HepG2 (cell line): ENCODE results near the gene TSNAXIP1. TPM values are rescaled to one million over a fixed set of nuclear protein-coding genes. Genes with fewer than 3 reads are reported as not detected.
A peak's percentile ranks its signal among the peaks of the same experiment; 100 is the strongest.

Source experiments
- EED ChIP-seq: sonication (generic); formaldehyde crosslinking; IDR thresholded peaks from 2 replicates; pipeline ENCODE4 v1.5.0; 2020; ENCODE audit warnings: mild to moderate bottlenecking, missing genetic modification reagents
- GABPA ChIP-seq, 2 experiments: IDR thresholded peaks; 2 replicates each; pipeline ENCODE4 v1.6.1; 2011 to 2016; ENCODE audit warnings: low read depth in 2 of 2, low read length in 1 of 2, missing biosample characterization in 1 of 2, missing genetic modification characterization in 1 of 2
- HDAC2 ChIP-seq: sonication (generic); formaldehyde crosslinking; IDR thresholded peaks from 2 replicates; pipeline ENCODE4 v1.4.0; 2020; ENCODE audit warnings: missing genetic modification reagents
- KDM6A ChIP-seq: IDR thresholded peaks from 2 replicates; pipeline ENCODE4 v1.6.1; 2016; ENCODE audit warnings: low read depth
- POLR2AphosphoS2 ChIP-seq: IDR thresholded peaks from 2 replicates; pipeline ENCODE4 v1.6.1; 2011; ENCODE audit warnings: low read depth, low read length, improper control_type of control experiment
- RCOR2 ChIP-seq: IDR thresholded peaks from 2 replicates; pipeline ENCODE4 v1.6.1; 2016; ENCODE audit warnings: missing biosample characterization, missing genetic modification reagents
- SNAI1 ChIP-seq: sonication (generic); formaldehyde crosslinking; IDR thresholded peaks from 2 replicates; pipeline ENCODE4 v1.5.0; 2020; ENCODE audit warnings: mild to moderate bottlenecking, missing genetic modification reagents, borderline replicate concordance
- ZBTB3 ChIP-seq: sonication (generic); formaldehyde crosslinking; IDR thresholded peaks from 2 replicates; pipeline ENCODE4 v1.4.0; 2020; ENCODE audit warnings: low read depth, mild to moderate bottlenecking, moderate library complexity, missing genetic modification reagents, borderline replicate concordance
- ZIK1 ChIP-seq: sonication (generic); formaldehyde crosslinking; IDR thresholded peaks from 2 replicates; pipeline ENCODE4 v1.5.0; 2020; ENCODE audit warnings: mild to moderate bottlenecking, low read depth, missing genetic modification reagents, borderline replicate concordance
- ZKSCAN1 ChIP-seq: fragments of 150-350 bp; IDR thresholded peaks from 2 replicates; pipeline ENCODE4 v1.6.1; 2014; ENCODE audit warnings: low read length
- ZNF335 ChIP-seq: sonication (generic); formaldehyde crosslinking; IDR thresholded peaks from 2 replicates; pipeline ENCODE4 v1.4.0; 2020; ENCODE audit warnings: missing genetic modification reagents
- ZNF382 ChIP-seq: sonication (generic); formaldehyde crosslinking; IDR thresholded peaks from 2 replicates; pipeline ENCODE4 v1.5.0; 2020; ENCODE audit warnings: missing genetic modification reagents, mild to moderate bottlenecking, borderline replicate concordance
- ZNF552 ChIP-seq: sonication (generic); formaldehyde crosslinking; IDR thresholded peaks from 2 replicates; pipeline ENCODE4 v1.9.0; 2022; ENCODE audit warnings: missing genetic modification reagents, mild to moderate bottlenecking, borderline replicate concordance
- ZSCAN30 ChIP-seq: sonication (generic); formaldehyde crosslinking; IDR thresholded peaks from 2 replicates; pipeline ENCODE4 v1.5.0; 2020; ENCODE audit warnings: mild to moderate bottlenecking, missing genetic modification reagents
- polyA plus RNA-seq, 8 experiments: library from polyadenylated mRNA; depleted of rRNA in 3 of 8; stranded (reverse) in 7 of 8; unstranded in 1 of 8; fragments of >200 nt; fragmentation: Illumina TruSeq in 4 of 8; extraction: Trizol in 4 of 8; gene quantifications; 2 replicates each; pipeline versions ENCODE4 v1.2.1 to v1.2.3, GENCODE V29; 2011 to 2016; ENCODE audit warnings: low read depth in 4 of 8, missing spikeins in 1 of 8, mixed read lengths in 1 of 8; ENCODE audit not compliant: insufficient read depth in 1 of 8
- total RNA-seq, 5 experiments: library from RNA; depleted of rRNA; stranded (reverse); fragments of >200 nt; fragmentation: Illumina TruSeq; extraction: Trizol; gene quantifications; 2 replicates each; pipeline ENCODE4 v1.2.3, GENCODE V29; 2016; ENCODE audit warnings: low read depth in 1 of 5
- TF ChIP-seq, protein P1 (sequence below): sonication (generic); formaldehyde crosslinking; IDR thresholded peaks from 2 replicates; pipeline ENCODE4 v1.8.0; 2022; ENCODE audit warnings: missing genetic modification reagents, mild to moderate bottlenecking, borderline replicate concordance
- TF ChIP-seq, protein P2 (sequence below): sonication (generic); formaldehyde crosslinking; IDR thresholded peaks from 2 replicates; pipeline ENCODE4 v1.8.0; 2022; ENCODE audit warnings: missing genetic modification reagents, low read depth, mild to moderate bottlenecking, borderline replicate concordance
- TF ChIP-seq, protein P3 (sequence below): sonication (generic); formaldehyde crosslinking; IDR thresholded peaks from 2 replicates; pipeline ENCODE4 v1.4.0; 2020; ENCODE audit warnings: missing genetic modification reagents, borderline replicate concordance
- TF ChIP-seq, protein P4 (sequence below): sonication (generic); formaldehyde crosslinking; IDR thresholded peaks from 2 replicates; pipeline ENCODE4 v1.4.0; 2020; ENCODE audit warnings: missing genetic modification reagents
- TF ChIP-seq, protein P5 (sequence below): fragments of 450-650 bp; IDR thresholded peaks from 2 replicates; pipeline ENCODE4 v1.6.1; 2016

TSNAXIP1 gene
- total and polyA plus RNA-seq, 2 of the 13 experiments (the other 11 are each of a cell fraction or from before 2014, with no cell fraction given): 0.37 to 0.86 TPM

DNA sequence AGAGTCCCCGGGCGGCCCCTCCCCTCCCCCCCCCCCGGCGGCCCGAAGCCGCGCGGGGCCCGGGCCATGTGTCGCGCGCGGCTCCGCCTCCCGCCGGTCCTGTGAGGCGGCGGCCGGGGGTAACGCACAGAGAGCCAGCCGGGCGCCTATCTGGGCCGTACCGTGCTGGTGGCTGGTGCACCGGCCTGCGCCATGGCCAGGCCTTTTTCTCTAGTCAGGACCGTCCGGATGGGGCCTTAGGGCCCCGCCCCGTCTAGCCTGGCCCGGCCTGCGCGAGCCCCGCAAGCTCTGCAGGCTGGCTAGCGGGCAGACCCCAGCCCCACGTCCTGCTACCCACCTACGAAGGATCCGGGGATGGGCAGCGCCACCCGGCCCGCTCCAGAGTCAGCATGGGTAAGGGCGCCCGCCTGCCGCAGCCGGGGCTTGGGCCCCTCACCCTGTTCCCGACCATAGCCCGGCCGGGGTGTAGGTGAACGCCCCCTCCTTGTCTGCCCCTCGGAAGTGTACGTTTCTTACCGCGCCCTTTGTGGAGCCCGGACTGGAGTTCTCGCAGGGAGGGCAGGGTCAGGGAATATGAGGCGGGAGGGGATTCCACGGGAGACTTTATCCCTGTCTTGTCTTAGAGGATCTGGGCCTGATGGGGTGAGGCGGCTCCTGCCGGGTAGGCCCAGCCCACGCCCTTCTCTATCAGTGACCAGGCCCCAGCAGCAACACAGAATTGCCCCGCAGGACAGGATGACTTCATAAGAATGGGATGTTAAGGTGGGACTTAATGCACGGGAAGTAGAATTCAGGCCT lies 40.6 kb downstream of the TSNAXIP1 start, which contains the start of gene CENPT (continued):
- TF ChIP-seq, protein P1, sequence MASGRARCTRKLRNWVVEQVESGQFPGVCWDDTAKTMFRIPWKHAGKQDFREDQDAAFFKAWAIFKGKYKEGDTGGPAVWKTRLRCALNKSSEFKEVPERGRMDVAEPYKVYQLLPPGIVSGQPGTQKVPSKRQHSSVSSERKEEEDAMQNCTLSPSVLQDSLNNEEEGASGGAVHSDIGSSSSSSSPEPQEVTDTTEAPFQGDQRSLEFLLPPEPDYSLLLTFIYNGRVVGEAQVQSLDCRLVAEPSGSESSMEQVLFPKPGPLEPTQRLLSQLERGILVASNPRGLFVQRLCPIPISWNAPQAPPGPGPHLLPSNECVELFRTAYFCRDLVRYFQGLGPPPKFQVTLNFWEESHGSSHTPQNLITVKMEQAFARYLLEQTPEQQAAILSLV (CRISPR knock-in tag): no peak
- 0 out of 2 replicates have a peak, but pooled peaks have one; percentile 34 for TF ChIP-seq ZIK1 (CRISPR knock-in tag)
- no peak for TF ChIP-seq GABPA (IDR thresholded peaks at IDR 0.05; ENCODE audit: low read depth, low read length)
- TF ChIP-seq GABPA (CRISPR knock-in tag; IDR thresholded peaks at IDR 0.05; ENCODE audit: low read depth): peak; percentile 40; the same call in 1 of the 2 replicates
- TF ChIP-seq, protein P2, sequence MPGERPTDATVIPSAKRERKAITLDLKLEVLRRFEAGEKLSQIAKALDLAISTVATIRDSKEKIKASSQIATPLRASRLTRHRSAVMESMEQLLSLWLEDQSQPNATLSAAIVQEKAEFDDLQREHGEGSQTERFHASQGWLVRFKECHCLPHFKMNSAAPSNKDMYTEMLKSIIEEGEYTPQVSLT (CRISPR knock-in tag): no peak
- TF ChIP-seq POLR2AphosphoS2: no peak
- TF ChIP-seq EED (CRISPR knock-in tag): no peak
- no peak for TF ChIP-seq HDAC2 (CRISPR knock-in tag)
- TF ChIP-seq, protein P3, sequence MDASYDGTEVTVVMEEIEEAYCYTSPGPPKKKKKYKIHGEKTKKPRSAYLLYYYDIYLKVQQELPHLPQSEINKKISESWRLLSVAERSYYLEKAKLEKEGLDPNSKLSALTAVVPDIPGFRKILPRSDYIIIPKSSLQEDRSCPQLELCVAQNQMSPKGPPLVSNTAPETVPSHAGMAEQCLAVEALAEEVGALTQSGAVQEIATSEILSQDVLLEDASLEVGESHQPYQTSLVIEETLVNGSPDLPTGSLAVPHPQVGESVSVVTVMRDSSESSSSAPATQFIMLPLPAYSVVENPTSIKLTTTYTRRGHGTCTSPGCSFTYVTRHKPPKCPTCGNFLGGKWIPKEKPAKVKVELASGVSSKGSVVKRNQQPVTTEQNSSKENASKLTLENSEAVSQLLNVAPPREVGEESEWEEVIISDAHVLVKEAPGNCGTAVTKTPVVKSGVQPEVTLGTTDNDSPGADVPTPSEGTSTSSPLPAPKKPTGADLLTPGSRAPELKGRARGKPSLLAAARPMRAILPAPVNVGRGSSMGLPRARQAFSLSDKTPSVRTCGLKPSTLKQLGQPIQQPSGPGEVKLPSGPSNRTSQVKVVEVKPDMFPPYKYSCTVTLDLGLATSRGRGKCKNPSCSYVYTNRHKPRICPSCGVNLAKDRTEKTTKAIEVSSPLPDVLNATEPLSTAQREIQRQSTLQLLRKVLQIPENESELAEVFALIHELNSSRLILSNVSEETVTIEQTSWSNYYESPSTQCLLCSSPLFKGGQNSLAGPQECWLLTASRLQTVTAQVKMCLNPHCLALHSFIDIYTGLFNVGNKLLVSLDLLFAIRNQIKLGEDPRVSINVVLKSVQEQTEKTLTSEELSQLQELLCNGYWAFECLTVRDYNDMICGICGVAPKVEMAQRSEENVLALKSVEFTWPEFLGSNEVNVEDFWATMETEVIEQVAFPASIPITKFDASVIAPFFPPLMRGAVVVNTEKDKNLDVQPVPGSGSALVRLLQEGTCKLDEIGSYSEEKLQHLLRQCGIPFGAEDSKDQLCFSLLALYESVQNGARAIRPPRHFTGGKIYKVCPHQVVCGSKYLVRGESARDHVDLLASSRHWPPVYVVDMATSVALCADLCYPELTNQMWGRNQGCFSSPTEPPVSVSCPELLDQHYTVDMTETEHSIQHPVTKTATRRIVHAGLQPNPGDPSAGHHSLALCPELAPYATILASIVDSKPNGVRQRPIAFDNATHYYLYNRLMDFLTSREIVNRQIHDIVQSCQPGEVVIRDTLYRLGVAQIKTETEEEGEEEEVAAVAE: no peak
- TF ChIP-seq, protein P4, sequence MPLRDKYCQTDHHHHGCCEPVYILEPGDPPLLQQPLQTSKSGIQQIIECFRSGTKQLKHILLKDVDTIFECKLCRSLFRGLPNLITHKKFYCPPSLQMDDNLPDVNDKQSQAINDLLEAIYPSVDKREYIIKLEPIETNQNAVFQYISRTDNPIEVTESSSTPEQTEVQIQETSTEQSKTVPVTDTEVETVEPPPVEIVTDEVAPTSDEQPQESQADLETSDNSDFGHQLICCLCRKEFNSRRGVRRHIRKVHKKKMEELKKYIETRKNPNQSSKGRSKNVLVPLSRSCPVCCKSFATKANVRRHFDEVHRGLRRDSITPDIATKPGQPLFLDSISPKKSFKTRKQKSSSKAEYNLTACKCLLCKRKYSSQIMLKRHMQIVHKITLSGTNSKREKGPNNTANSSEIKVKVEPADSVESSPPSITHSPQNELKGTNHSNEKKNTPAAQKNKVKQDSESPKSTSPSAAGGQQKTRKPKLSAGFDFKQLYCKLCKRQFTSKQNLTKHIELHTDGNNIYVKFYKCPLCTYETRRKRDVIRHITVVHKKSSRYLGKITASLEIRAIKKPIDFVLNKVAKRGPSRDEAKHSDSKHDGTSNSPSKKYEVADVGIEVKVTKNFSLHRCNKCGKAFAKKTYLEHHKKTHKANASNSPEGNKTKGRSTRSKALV (CRISPR knock-in tag): no peak
- TF ChIP-seq KDM6A: peak; percentile 24; the same call in 1 of the 2 replicates
- 0 out of 2 replicates have a peak, but pooled peaks have one; percentile 7 for TF ChIP-seq ZNF335 (CRISPR knock-in tag)
- TF ChIP-seq, protein P5, sequence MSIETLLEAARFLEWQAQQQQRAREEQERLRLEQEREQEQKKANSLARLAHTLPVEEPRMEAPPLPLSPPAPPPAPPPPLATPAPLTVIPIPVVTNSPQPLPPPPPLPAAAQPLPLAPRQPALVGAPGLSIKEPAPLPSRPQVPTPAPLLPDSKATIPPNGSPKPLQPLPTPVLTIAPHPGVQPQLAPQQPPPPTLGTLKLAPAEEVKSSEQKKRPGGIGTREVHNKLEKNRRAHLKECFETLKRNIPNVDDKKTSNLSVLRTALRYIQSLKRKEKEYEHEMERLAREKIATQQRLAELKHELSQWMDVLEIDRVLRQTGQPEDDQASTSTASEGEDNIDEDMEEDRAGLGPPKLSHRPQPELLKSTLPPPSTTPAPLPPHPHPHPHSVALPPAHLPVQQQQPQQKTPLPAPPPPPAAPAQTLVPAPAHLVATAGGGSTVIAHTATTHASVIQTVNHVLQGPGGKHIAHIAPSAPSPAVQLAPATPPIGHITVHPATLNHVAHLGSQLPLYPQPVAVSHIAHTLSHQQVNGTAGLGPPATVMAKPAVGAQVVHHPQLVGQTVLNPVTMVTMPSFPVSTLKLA: no peak
- TF ChIP-seq SNAI1: no peak
- no peak for TF ChIP-seq RCOR2 (CRISPR knock-in tag)
- no peak for TF ChIP-seq ZNF552 (CRISPR knock-in tag)
- no peak for TF ChIP-seq ZNF382 (CRISPR knock-in tag)
- TF ChIP-seq ZKSCAN1: no peak
- no peak for TF ChIP-seq ZBTB3 (CRISPR knock-in tag)
- TF ChIP-seq ZSCAN30: no peak
